C4-2B (cell line): Measurements from ENCODE around the gene SIMC1.
"Not testable (repeated sequence)": the region's sequence is repeated elsewhere in the genome, so short reads cannot be mapped to it uniquely, and the experiment has no call there.

Source experiments
- ZFX ChIP-seq: fragments of 450-650 bp; IDR thresholded peaks from 2 replicates; pipeline ENCODE4 v1.6.1; 2017
- TF ChIP-seq, protein P1 (sequence below): fragments of 450-650 bp; conservative IDR thresholded peaks from 2 replicates; pipeline ENCODE4 v1.5.1; 2017; ENCODE audit warnings: mild to moderate bottlenecking

DNA sequence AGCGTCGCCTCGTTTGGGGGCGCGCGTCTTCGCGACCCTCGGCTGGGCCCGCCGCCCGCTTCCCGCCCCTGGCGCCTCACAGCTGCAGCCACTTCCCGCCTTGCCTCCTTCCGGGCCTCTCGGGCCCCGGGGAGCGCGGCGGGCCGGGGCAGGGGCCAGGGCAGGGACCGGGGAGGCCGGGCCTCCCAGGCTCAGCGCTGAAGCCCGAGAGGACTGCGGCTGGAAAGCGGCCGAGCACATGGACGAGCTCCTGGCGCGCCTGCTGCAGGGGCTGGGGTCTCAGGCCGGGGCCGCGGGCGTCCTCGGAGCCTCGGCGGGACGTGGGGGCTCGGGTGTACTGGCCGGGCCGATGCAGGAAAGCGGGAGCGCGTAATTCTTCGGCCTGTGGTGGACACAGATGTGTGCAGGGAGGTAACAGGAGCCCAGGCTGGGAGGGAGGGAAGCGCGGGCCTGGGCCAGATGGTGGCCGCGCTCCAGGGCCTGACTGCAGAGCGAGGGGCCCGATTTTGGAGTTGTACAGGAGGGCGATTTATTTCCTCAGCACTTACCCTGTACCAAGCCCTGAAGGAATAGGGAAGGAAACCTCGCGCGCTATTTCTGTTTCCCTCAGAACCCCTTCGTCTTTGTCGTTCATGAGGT lies 540 bp downstream of the SIMC1 start:
- TF ChIP-seq, protein P1, sequence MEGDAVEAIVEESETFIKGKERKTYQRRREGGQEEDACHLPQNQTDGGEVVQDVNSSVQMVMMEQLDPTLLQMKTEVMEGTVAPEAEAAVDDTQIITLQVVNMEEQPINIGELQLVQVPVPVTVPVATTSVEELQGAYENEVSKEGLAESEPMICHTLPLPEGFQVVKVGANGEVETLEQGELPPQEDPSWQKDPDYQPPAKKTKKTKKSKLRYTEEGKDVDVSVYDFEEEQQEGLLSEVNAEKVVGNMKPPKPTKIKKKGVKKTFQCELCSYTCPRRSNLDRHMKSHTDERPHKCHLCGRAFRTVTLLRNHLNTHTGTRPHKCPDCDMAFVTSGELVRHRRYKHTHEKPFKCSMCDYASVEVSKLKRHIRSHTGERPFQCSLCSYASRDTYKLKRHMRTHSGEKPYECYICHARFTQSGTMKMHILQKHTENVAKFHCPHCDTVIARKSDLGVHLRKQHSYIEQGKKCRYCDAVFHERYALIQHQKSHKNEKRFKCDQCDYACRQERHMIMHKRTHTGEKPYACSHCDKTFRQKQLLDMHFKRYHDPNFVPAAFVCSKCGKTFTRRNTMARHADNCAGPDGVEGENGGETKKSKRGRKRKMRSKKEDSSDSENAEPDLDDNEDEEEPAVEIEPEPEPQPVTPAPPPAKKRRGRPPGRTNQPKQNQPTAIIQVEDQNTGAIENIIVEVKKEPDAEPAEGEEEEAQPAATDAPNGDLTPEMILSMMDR: not testable (repeated sequence)
- not testable (repeated sequence) for TF ChIP-seq ZFX
